Measurements from ENCODE around the gene CYP24A1. TPM values are rescaled to one million over a fixed set of nuclear protein-coding genes. Genes with fewer than 3 reads are reported as not detected.

Gene CYP24A1
- total and polyA plus RNA-seq, 2 of the 8 experiments (the other 6 are each of a cell fraction or from before 2014, with no cell fraction given) = not detected

DNA sequence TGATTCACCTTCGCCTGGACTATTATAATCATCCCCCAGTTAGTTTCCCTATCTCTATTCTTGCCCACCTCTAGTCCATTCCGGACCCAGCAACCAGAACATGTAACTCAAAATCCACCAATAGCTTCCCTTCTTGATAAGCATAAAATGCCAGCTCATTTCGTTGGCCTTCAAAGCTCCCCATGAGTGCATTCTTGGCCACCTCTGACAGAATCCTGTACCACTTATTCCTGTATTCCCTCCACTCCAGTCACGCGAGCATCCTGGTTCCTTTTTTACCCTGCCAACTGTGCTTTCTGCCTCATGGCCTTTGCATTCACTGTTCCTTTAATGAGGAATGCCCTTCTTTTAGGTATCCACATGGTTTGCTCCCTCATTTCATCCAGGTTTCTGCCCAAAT lies 36.7 kb downstream of the CYP24A1 start (continued):
- TF ChIP-seq, protein P1, sequence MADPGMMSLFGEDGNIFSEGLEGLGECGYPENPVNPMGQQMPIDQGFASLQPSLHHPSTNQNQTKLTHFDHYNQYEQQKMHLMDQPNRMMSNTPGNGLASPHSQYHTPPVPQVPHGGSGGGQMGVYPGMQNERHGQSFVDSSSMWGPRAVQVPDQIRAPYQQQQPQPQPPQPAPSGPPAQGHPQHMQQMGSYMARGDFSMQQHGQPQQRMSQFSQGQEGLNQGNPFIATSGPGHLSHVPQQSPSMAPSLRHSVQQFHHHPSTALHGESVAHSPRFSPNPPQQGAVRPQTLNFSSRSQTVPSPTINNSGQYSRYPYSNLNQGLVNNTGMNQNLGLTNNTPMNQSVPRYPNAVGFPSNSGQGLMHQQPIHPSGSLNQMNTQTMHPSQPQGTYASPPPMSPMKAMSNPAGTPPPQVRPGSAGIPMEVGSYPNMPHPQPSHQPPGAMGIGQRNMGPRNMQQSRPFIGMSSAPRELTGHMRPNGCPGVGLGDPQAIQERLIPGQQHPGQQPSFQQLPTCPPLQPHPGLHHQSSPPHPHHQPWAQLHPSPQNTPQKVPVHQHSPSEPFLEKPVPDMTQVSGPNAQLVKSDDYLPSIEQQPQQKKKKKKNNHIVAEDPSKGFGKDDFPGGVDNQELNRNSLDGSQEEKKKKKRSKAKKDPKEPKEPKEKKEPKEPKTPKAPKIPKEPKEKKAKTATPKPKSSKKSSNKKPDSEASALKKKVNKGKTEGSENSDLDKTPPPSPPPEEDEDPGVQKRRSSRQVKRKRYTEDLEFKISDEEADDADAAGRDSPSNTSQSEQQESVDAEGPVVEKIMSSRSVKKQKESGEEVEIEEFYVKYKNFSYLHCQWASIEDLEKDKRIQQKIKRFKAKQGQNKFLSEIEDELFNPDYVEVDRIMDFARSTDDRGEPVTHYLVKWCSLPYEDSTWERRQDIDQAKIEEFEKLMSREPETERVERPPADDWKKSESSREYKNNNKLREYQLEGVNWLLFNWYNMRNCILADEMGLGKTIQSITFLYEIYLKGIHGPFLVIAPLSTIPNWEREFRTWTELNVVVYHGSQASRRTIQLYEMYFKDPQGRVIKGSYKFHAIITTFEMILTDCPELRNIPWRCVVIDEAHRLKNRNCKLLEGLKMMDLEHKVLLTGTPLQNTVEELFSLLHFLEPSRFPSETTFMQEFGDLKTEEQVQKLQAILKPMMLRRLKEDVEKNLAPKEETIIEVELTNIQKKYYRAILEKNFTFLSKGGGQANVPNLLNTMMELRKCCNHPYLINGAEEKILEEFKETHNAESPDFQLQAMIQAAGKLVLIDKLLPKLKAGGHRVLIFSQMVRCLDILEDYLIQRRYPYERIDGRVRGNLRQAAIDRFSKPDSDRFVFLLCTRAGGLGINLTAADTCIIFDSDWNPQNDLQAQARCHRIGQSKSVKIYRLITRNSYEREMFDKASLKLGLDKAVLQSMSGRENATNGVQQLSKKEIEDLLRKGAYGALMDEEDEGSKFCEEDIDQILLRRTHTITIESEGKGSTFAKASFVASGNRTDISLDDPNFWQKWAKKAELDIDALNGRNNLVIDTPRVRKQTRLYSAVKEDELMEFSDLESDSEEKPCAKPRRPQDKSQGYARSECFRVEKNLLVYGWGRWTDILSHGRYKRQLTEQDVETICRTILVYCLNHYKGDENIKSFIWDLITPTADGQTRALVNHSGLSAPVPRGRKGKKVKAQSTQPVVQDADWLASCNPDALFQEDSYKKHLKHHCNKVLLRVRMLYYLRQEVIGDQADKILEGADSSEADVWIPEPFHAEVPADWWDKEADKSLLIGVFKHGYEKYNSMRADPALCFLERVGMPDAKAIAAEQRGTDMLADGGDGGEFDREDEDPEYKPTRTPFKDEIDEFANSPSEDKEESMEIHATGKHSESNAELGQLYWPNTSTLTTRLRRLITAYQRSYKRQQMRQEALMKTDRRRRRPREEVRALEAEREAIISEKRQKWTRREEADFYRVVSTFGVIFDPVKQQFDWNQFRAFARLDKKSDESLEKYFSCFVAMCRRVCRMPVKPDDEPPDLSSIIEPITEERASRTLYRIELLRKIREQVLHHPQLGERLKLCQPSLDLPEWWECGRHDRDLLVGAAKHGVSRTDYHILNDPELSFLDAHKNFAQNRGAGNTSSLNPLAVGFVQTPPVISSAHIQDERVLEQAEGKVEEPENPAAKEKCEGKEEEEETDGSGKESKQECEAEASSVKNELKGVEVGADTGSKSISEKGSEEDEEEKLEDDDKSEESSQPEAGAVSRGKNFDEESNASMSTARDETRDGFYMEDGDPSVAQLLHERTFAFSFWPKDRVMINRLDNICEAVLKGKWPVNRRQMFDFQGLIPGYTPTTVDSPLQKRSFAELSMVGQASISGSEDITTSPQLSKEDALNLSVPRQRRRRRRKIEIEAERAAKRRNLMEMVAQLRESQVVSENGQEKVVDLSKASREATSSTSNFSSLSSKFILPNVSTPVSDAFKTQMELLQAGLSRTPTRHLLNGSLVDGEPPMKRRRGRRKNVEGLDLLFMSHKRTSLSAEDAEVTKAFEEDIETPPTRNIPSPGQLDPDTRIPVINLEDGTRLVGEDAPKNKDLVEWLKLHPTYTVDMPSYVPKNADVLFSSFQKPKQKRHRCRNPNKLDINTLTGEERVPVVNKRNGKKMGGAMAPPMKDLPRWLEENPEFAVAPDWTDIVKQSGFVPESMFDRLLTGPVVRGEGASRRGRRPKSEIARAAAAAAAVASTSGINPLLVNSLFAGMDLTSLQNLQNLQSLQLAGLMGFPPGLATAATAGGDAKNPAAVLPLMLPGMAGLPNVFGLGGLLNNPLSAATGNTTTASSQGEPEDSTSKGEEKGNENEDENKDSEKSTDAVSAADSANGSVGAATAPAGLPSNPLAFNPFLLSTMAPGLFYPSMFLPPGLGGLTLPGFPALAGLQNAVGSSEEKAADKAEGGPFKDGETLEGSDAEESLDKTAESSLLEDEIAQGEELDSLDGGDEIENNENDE (IDR thresholded peaks at IDR 0.05; ENCODE audit: insufficient replicate concordance, low read length) = no peak
- TF ChIP-seq, protein P2, sequence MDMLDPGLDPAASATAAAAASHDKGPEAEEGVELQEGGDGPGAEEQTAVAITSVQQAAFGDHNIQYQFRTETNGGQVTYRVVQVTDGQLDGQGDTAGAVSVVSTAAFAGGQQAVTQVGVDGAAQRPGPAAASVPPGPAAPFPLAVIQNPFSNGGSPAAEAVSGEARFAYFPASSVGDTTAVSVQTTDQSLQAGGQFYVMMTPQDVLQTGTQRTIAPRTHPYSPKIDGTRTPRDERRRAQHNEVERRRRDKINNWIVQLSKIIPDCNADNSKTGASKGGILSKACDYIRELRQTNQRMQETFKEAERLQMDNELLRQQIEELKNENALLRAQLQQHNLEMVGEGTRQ (IDR thresholded peaks at IDR 0.05; ENCODE audit: low read length) = no peak
- TF ChIP-seq SP2 (IDR thresholded peaks at IDR 0.05; ENCODE audit: low read length) (no peak), CHD2 (IDR thresholded peaks at IDR 0.05; ENCODE audit: low read length) (no peak), CREB1 (IDR thresholded peaks at IDR 0.05) (no peak), KDM4A (IDR thresholded peaks at IDR 0.05; ENCODE audit: low read depth, low read length, severe bottlenecking) (no peak)
- TF ChIP-seq, protein P3, sequence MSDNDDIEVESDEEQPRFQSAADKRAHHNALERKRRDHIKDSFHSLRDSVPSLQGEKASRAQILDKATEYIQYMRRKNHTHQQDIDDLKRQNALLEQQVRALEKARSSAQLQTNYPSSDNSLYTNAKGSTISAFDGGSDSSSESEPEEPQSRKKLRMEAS (IDR thresholded peaks at IDR 0.05) = no peak
